ENCODE data around the gene PIK3AP1. TPM values are rescaled to one million over a fixed set of nuclear protein-coding genes. Genes with fewer than 3 reads are reported as not detected.

Gene PIK3AP1
- total and polyA plus RNA-seq, 2 of the 8 experiments (the other 6 are each of a cell fraction or from before 2014, with no cell fraction given) = 1.9 to 4.5 TPM

- no peak overlapping the region for H3K23ac ChIP-seq (ENCODE audit: insufficient read length)
- H4K5ac ChIP-seq (ENCODE audit: insufficient read length, low read depth, low read length) = no peak overlapping the region
- no peak overlapping the region for H4K8ac ChIP-seq (ENCODE audit: extremely low read depth, insufficient read depth, low read length)
- no peaks in the 10 kb centered on the region for H3K4me1 ChIP-seq (replicated peaks in 1 of 4; ENCODE audit: control insufficient read depth in 3 of 4, insufficient read depth in 4 of 4, low read length in 3 of 4)
- no peaks in the 10 kb centered on the region for H4K20me1 ChIP-seq (replicated peaks in 1 of 2; ENCODE audit: control insufficient read depth in 1 of 2, insufficient read depth in 2 of 2, low read length in 2 of 2)
- no peak overlapping the region for H2BK15ac ChIP-seq (ENCODE audit: low read length)
- no peak overlapping the region for H2BK20ac ChIP-seq (ENCODE audit: low read length)
- H3K79me2 ChIP-seq (ENCODE audit: control insufficient read depth in 1 of 2, insufficient read depth in 2 of 2, low read length in 2 of 2) = no peaks in the 10 kb centered on the region
- no peak overlapping the region for H2BK5ac ChIP-seq (ENCODE audit: low read depth, low read length)
- H3K36me3 ChIP-seq (ENCODE audit: control insufficient read depth in 2 of 4, insufficient read depth in 4 of 4, low read length in 3 of 4) = no peaks in the 10 kb centered on the region
- H3K9me3 ChIP-seq (ENCODE audit: insufficient read depth in 2 of 2, low read depth in 1 of 2, low read length in 1 of 2) = no peaks in the 10 kb centered on the region
- no peak overlapping the region for H2BK12ac ChIP-seq (ENCODE audit: low read depth, low read length)
- no peak overlapping the region for H2AFZ ChIP-seq (ENCODE audit: low read length)
- H3K14ac ChIP-seq (ENCODE audit: insufficient read length) = no peak overlapping the region
- H2AK5ac ChIP-seq (ENCODE audit: low read depth, low read length) = no peak overlapping the region
- no peak overlapping the region for H4K91ac ChIP-seq (replicated peaks; ENCODE audit: insufficient read length, low read length)
- H3K23me2 ChIP-seq (ENCODE audit: low read depth, low read length) = no peaks in the 10 kb centered on the region
- no peak overlapping the region for H3K27ac ChIP-seq (ENCODE audit: low read depth, low read length)
- no peak overlapping the region for H3K56ac ChIP-seq (replicated peaks; ENCODE audit: insufficient read length, low read depth, low read length)
- H3K9ac ChIP-seq (replicated peaks in 1 of 4; ENCODE audit: extremely low read depth in 1 of 4, low read depth in 3 of 4, low read length in 3 of 4) = no peak overlapping the region
- no peak overlapping the region for H2BK120ac ChIP-seq (replicated peaks; ENCODE audit: low read depth, low read length)
- no peaks in the 10 kb centered on the region for H3K27me3 ChIP-seq (replicated peaks in 1 of 4; ENCODE audit: control insufficient read depth in 3 of 4, extremely low read depth in 1 of 4, insufficient read depth in 3 of 4, low read length in 3 of 4)
- no peaks in the 10 kb centered on the region for H3K79me1 ChIP-seq (ENCODE audit: low read depth, low read length)
- POLR2A ChIA-PET (ENCODE audit: partially characterized antibody) = no interaction called here
- WGBS, 2 experiments (ENCODE audit: extremely low coverage in 1 of 2, insufficient coverage in 1 of 2, insufficient read length in 1 of 2, insufficient replicate concordance in 2 of 2, low coverage in 1 of 2, low lambda C conversion rate in 2 of 2, missing lambda C conversion rate in 1 of 2) = 91% methylated on average over 4 of the region's 4 CpGs; no CpG with 5 or more reads in 1 of the 2 experiments
- DNase-seq (ENCODE audit: low read depth in 1 of 2, low spot score in 2 of 2) (no peak), FAIRE-seq (no peak)
- H3K18ac ChIP-seq (ENCODE audit: extremely low read depth, low read length) = no peak overlapping the region
- no peak overlapping the region for H3K4me3 ChIP-seq (ENCODE audit: extremely low read depth in 1 of 4, insufficient read depth in 2 of 4, low read depth in 3 of 4, low read length in 4 of 4)
- no peak overlapping the region for H3K4ac ChIP-seq (replicated peaks; ENCODE audit: insufficient read length, low read depth, low read length)
- H3K4me2 ChIP-seq (ENCODE audit: insufficient read depth in 1 of 2, low read depth in 2 of 2, low read length in 2 of 2) = no peak overlapping the region
- CTCF ChIA-PET (ENCODE audit: partially characterized antibody) = interaction anchor here (0.6 to 1.6 kb wide), 10 partner anchors 10 to 567 kb away, joined by 3 to 5 read pairs (median 3); no protein-coding TSS in a partner anchor
- TF ChIP-seq CBX5 (IDR thresholded peaks at IDR 0.05; ENCODE audit: low read depth, low read length) = no peak
- no peak for TF ChIP-seq NANOG (IDR thresholded peaks at IDR 0.05; ENCODE audit: insufficient read depth, low read depth, low read length, poor library complexity, severe bottlenecking)
- no peak for TF ChIP-seq ATF2 (IDR thresholded peaks at IDR 0.05; ENCODE audit: low read length)
- no peak for TF ChIP-seq POLR2A (IDR thresholded peaks at IDR 0.05; ENCODE audit: control extremely low read depth in 1 of 2, low read depth in 2 of 2, low read length in 2 of 2)
These were observed 74.0 kb downstream of the PIK3AP1 start for GRCh38 chr10:96646301-96646700.

Measured in H1 (cell line).